IMR-90 (cell line): Measurements from ENCODE around the gene MUC5B. TPM values are rescaled to one million over a fixed set of nuclear protein-coding genes. Genes with fewer than 3 reads are reported as not detected.
A peak's percentile ranks its signal among the peaks of the same experiment; 100 is the strongest.

ENCODE experiments used
- ATAC-seq: fragments of 200-7000 bp; cut with Tn5 transposase; 2 replicates; pipeline ENCODE4 v1.9.1; 2020; ENCODE audit warnings: low read depth, mild to moderate bottlenecking, moderate library complexity
- Bru-seq: library from RNA; stranded (reverse); fragments of 400-500 nt; gene quantifications from one replicate; lab custom pipeline; 2021; lab: Mats Ljungman, UMichigan
- BruChase-seq, 2 experiments: library from RNA; stranded (reverse); fragments of 400-500 nt; gene quantifications; one replicate each; lab custom pipeline; 2021; lab: Mats Ljungman, UMichigan
- BruUV-seq: library from RNA; stranded (reverse); fragments of 400-500 nt; replicated peaks from 2 replicates; lab custom pipeline; 2021; lab: Mats Ljungman, UMichigan
- CTCF ChIA-PET: fragments of 300-600 bp; formaldehyde crosslinking; extraction: SDS; loops from one replicate; lab custom pipeline; 2021; ENCODE audit warnings: antibody characterized with exemption; lab: Yijun Ruan, JAX
- POLR2A ChIA-PET: fragments of 300-600 bp; sonication (Branson Sonifier 250); formaldehyde crosslinking; loops from one replicate; lab custom pipeline; 2022; ENCODE audit warnings: antibody characterized with exemption; ENCODE audit not compliant: unreplicated experiment; lab: Charles Lee
- DNase-seq: peaks from one replicate; pipeline ENCODE4 v3.0.0; 2013
- H2AFZ ChIP-seq: replicated peaks from 2 replicates; pipeline ENCODE3; 2013; ENCODE audit warnings: low read length, mild to moderate bottlenecking; ENCODE audit not compliant: poor library complexity
- H2AK5ac ChIP-seq: 2 replicates; pipeline ENCODE4 v1.6.1; 2013; ENCODE audit warnings: low read depth, low read length, inconsistent platforms
- H2AK9ac ChIP-seq: replicated peaks from 2 replicates; pipeline ENCODE3; 2013; ENCODE audit warnings: mild to moderate bottlenecking, low read depth, low read length, moderate library complexity; ENCODE audit not compliant: poor library complexity
- H2BK120ac ChIP-seq: 2 replicates; pipeline ENCODE4 v1.6.1; 2013; ENCODE audit warnings: low read depth, low read length, inconsistent platforms
- H2BK15ac ChIP-seq: 3 replicates; pipeline ENCODE4 v1.6.1; 2013; ENCODE audit warnings: low read depth, low read length, inconsistent platforms
- H2BK20ac ChIP-seq: 2 replicates; pipeline ENCODE4 v1.6.1; 2013; ENCODE audit warnings: low read depth, mild to moderate bottlenecking, inconsistent platforms, low read length, moderate library complexity
- H2BK5ac ChIP-seq: 2 replicates; pipeline ENCODE4 v1.6.1; 2013; ENCODE audit warnings: mild to moderate bottlenecking, low read depth, low read length, inconsistent platforms; ENCODE audit not compliant: poor library complexity, severe bottlenecking
- H3K14ac ChIP-seq: replicated peaks from 2 replicates; pipeline ENCODE4 v1.6.1; 2013; ENCODE audit warnings: low read depth, low read length, inconsistent platforms
- H3K18ac ChIP-seq: 2 replicates; pipeline ENCODE4 v1.6.1; 2013; ENCODE audit warnings: low read depth, low read length, control low read depth
- H3K23ac ChIP-seq: 2 replicates; pipeline ENCODE4 v1.6.1; 2013; ENCODE audit warnings: low read depth, low read length, inconsistent platforms
- H3K27ac ChIP-seq: 2 replicates; pipeline ENCODE4 v1.5.1; 2013; ENCODE audit warnings: mild to moderate bottlenecking, control low read depth, low read length; ENCODE audit not compliant: insufficient read depth
- H3K27me3 ChIP-seq: 2 replicates; pipeline ENCODE4 v1.6.1; 2013; ENCODE audit warnings: low read length; ENCODE audit not compliant: control insufficient read depth, insufficient read depth
- H3K36me3 ChIP-seq: 2 replicates; pipeline ENCODE4 v1.6.1; 2013; ENCODE audit warnings: low read length, mixed read lengths; ENCODE audit not compliant: control insufficient read depth, insufficient read depth
- H3K4ac ChIP-seq: 2 replicates; pipeline ENCODE4 v1.6.1; 2013; ENCODE audit warnings: low read depth, low read length, inconsistent platforms
- H3K4me1 ChIP-seq: 2 replicates; pipeline ENCODE4 v1.6.1; 2013; ENCODE audit warnings: low read length, mixed read lengths; ENCODE audit not compliant: control insufficient read depth, insufficient read depth
- H3K4me2 ChIP-seq: 2 replicates; pipeline ENCODE4 v1.6.1; 2013; ENCODE audit warnings: low read depth, mild to moderate bottlenecking, control low read depth, low read length, moderate library complexity
- H3K4me3 ChIP-seq: 2 replicates; pipeline ENCODE4 v1.5.1; 2013; ENCODE audit warnings: low read depth, mild to moderate bottlenecking, control low read depth, low read length, moderate library complexity; ENCODE audit not compliant: insufficient read depth
- H3K56ac ChIP-seq: 2 replicates; pipeline ENCODE4 v1.6.1; 2013; ENCODE audit warnings: low read length, inconsistent platforms; ENCODE audit not compliant: insufficient read depth; ENCODE audit errors: extremely low read depth
- H3K79me1 ChIP-seq, 2 experiments: 2 replicates each; pipeline ENCODE4 v1.6.1; 2013; ENCODE audit warnings: low read length in 2 of 2, inconsistent platforms in 1 of 2, low read depth in 1 of 2
- H3K9ac ChIP-seq: 2 replicates; pipeline ENCODE4 v1.6.1; 2013; ENCODE audit warnings: low read depth, low read length, control low read depth
- H3K9me1 ChIP-seq: 2 replicates; pipeline ENCODE4 v1.6.1; 2013; ENCODE audit warnings: low read length, inconsistent platforms; ENCODE audit not compliant: insufficient read depth
- H3K9me3 ChIP-seq: 2 replicates; pipeline ENCODE4 v1.6.1; 2013; ENCODE audit warnings: low read length; ENCODE audit not compliant: control insufficient read depth, insufficient read depth
- H4K20me1 ChIP-seq: 2 replicates; pipeline ENCODE4 v1.6.1; 2013; ENCODE audit warnings: low read length, inconsistent platforms; ENCODE audit not compliant: insufficient read depth
- H4K5ac ChIP-seq: 2 replicates; pipeline ENCODE4 v1.6.1; 2013; ENCODE audit warnings: mild to moderate bottlenecking, low read depth, low read length, control low read depth
- H4K8ac ChIP-seq, 2 experiments: 2 replicates each; pipeline ENCODE4 v1.6.1; 2013; ENCODE audit warnings: low read depth in 2 of 2, low read length in 2 of 2, control low read depth in 1 of 2, inconsistent platforms in 1 of 2
- H4K91ac ChIP-seq: 2 replicates; pipeline ENCODE4 v1.6.1; 2013; ENCODE audit warnings: low read depth, low read length, inconsistent platforms; ENCODE audit not compliant: insufficient read depth
- BHLHE40 ChIP-seq: fragments of 150-350 bp; IDR thresholded peaks from 2 replicates; pipeline ENCODE4 v1.6.1; 2016; ENCODE audit warnings: mild to moderate bottlenecking, low read depth, low read length
- ELK1 ChIP-seq: fragments of 150-350 bp; IDR thresholded peaks from 2 replicates; pipeline ENCODE4 v1.6.1; 2016; ENCODE audit warnings: low read depth, mild to moderate bottlenecking, low read length, moderate library complexity, borderline replicate concordance
- FOS ChIP-seq: fragments of 150-350 bp; IDR thresholded peaks from 2 replicates; pipeline ENCODE4 v1.6.1; 2016; ENCODE audit warnings: low read depth, low read length
- MAFK ChIP-seq: IDR thresholded peaks from 2 replicates; pipeline ENCODE4 v1.6.1; 2012; ENCODE audit warnings: low read depth, low read length, improper control_type of control experiment
- POLR2A ChIP-seq: IDR thresholded peaks from 2 replicates; pipeline ENCODE4 v1.6.1; 2012; ENCODE audit warnings: mild to moderate bottlenecking, low read depth, low read length
- RCOR1 ChIP-seq: IDR thresholded peaks from 2 replicates; pipeline ENCODE4 v1.6.1; 2012; ENCODE audit warnings: mild to moderate bottlenecking, low read length, improper control_type of control experiment; ENCODE audit not compliant: insufficient replicate concordance
- WGBS, 2 experiments: methylation state at CpG; one replicate each; pipeline versions ENCODE4 v1.1.5 to v1.1.7; 2013; ENCODE audit warnings: missing lambda C conversion rate in 2 of 2; ENCODE audit not compliant: insufficient read length in 1 of 2; ENCODE audit errors: extremely low coverage in 2 of 2; 5-methylcytosine and 5-hydroxymethylcytosine counted together
- dilution Hi-C: fragments of 300-500 bp; cut with HindIII; formaldehyde crosslinking; loops from one replicate; pipeline ENCODE4 v1.14.3; 2018; ENCODE audit warnings: low sequenced_read_pairs; ENCODE audit not compliant: unreplicated experiment
- in situ Hi-C: fragments of 300-500 bp; cut with MboI; formaldehyde crosslinking; loops from 3 replicates; pipeline ENCODE4 v1.14.3; 2019; ENCODE audit warnings: low sequenced_read_pairs, inconsistent platforms, mixed read lengths
- intact Hi-C: fragments of 100-400 bp; cut with micrococcal nuclease; formaldehyde crosslinking; loops from 2 replicates; pipeline ENCODE4 v1.10.0; 2022
- long read RNA-seq: library from polyadenylated mRNA; unstranded; transcript quantifications from one replicate; pipeline ENCODE4 v2.0.0, GENCODE V29; 2021; ENCODE audit not compliant: unreplicated experiment
- polyA plus RNA-seq, 3 experiments: library from polyadenylated mRNA; depleted of rRNA; stranded (reverse); fragments of >200 nt; gene quantifications; 2 replicates each; pipeline ENCODE4 v1.2.3, GENCODE V29; 2012; ENCODE audit warnings: low replicate concordance in 1 of 3
- total RNA-seq: library from RNA; depleted of rRNA; stranded (reverse); fragments of >200 nt; gene quantifications from 2 replicates; pipeline ENCODE4 v1.2.3, GENCODE V29; 2012; rRNA removed
- TF ChIP-seq, protein P1 (sequence below): fragments of 150-350 bp; IDR thresholded peaks from 2 replicates; pipeline ENCODE4 v1.6.1; 2017; ENCODE audit warnings: mild to moderate bottlenecking, antibody characterized with exemption, low read length, low read depth

MUC5B gene
- total RNA-seq: not detected in 2 replicates
- not detected in 2 replicates for polyA plus RNA-seq (2012; rRNA removed)
- not detected in 2 replicates for polyA plus RNA-seq (2012; cell fraction: cytosol; rRNA removed)
- not detected in 2 replicates for polyA plus RNA-seq (2012; cell fraction: nucleus; rRNA removed; ENCODE audit: low replicate concordance)
- percentile 5 among the genes with signal in this experiment for Bru-seq, nascent RNA
- percentile 7 among the genes with signal in this experiment for BruChase-seq, experiment 1, labeled RNA remaining after a 6-hour chase
- percentile 8 among the genes with signal in this experiment for BruChase-seq, experiment 2, labeled RNA remaining after a 2-hour chase
- long read RNA-seq: 0 reads

DNA sequence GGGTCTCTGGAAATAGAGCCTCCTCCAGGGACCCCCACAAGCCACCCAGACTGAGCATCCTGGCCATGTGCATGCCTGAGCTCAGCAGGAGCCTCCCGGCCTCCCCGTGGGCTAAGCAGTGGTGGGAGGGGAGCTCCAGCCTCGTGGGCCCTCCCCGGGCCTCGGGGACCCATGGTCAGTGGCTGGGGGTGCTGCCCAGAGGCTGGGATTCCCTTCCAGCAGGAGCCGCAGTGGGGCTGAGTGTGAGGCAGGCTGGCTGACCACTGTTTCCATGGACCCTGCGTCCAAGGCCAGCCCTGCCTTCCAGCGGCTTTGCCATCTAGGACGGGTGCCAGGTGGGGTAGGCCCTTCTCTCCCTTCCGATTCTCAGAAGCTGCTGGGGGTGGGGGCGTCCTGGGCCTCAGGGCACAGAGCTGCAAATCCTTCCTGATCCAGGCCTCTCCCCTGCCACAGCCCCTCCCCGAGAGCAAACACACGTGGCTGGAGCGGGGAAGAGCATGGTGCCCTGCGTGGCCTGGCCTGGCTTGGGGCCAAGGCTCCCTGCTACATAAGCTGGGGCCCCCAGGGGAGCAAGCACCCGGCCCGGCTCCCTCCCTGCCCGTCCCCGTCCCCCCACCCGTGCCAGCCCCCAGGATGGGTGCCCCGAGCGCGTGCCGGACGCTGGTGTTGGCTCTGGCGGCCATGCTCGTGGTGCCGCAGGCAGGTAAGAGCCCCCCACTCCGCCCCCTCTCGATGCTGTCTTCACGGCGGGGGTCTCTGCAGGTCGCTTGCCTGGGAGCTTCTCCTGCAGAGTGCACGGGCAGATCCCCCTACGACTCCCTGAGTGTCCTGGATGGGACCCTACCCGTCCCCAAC, at the start of gene MUC5B:
TSS of gene MUC5B (plus strand) at position 576 of the 855 bp plus-strand sequence. CDS start at position 634, 58 bp downstream.
- Histone ChIP-seq H4K91ac (no peak within 1 kb of the TSS), H3K9me1 (no peaks in the 10 kb centered on the region), H2BK120ac (no peak within 1 kb of the TSS), H3K79me1 (no peaks in the 10 kb centered on the region), H3K4me2 (no peak within 1 kb of the TSS), H3K4ac (no peak within 1 kb of the TSS), H4K8ac (no peak within 1 kb of the TSS), H3K27me3 (peaks cover 16% of the 10 kb centered on the region; the same call in 1 of the 2 replicates), H3K36me3 (no peaks in the 10 kb centered on the region), H3K9me3 (no peaks in the 10 kb centered on the region), H3K18ac (no peak within 1 kb of the TSS), H3K4me1 (no peaks in the 10 kb centered on the region), H4K20me1 (no peaks in the 10 kb centered on the region), H3K9ac (no peak within 1 kb of the TSS), H3K27ac (no peak within 1 kb of the TSS), H3K14ac (no peak within 1 kb of the TSS), H2BK5ac (no peak within 1 kb of the TSS), H2AK5ac (no peak within 1 kb of the TSS), H3K23ac (no peak within 1 kb of the TSS), H2BK20ac (no peak within 1 kb of the TSS), H4K5ac (no peak within 1 kb of the TSS), H2BK15ac (no peak within 1 kb of the TSS), H3K4me3 (no peak within 1 kb of the TSS), H2AK9ac (no peak within 1 kb of the TSS), H2AFZ (no peak within 1 kb of the TSS), H3K56ac (no peak within 1 kb of the TSS)
- DNase-seq (no peak), ATAC-seq (no peak)
- dilution Hi-C loops: no loop called here
- BruUV-seq: no TSS peak
- POLR2A ChIA-PET: no interaction called here
- TF ChIP-seq RCOR1 (no peak), POLR2A (no peak), ELK1 (no peak), FOS (no peak), BHLHE40 (no peak), MAFK (no peak)
- TF ChIP-seq, protein P1, sequence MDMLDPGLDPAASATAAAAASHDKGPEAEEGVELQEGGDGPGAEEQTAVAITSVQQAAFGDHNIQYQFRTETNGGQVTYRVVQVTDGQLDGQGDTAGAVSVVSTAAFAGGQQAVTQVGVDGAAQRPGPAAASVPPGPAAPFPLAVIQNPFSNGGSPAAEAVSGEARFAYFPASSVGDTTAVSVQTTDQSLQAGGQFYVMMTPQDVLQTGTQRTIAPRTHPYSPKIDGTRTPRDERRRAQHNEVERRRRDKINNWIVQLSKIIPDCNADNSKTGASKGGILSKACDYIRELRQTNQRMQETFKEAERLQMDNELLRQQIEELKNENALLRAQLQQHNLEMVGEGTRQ: no peak
- CTCF ChIA-PET: no interaction called here
- intact Hi-C loops: no loop called here
- in situ Hi-C loops: loop anchor here (25.0 kb wide), 1 partner anchor 290 kb away; no protein-coding TSS in a partner anchor
- 44% methylated on average over 7 of the region's 36 CpGs; no CpG with 5 or more reads in 1 of the 2 experiments for WGBS, 2 experiments
